Thyroid gland (tissue), 4 donors: Measurements from ENCODE around the gene FAM153A.
"Not testable (repeated sequence)": the region's sequence is repeated elsewhere in the genome, so short reads cannot be mapped to it uniquely, and the experiment has no call there.

ENCODE experiments used
- CTCF ChIP-seq, 6 experiments: fragments of 200-600 bp in 3 of 6; fragments of 450-650 bp in 3 of 6; sonication (generic) in 3 of 6; IDR thresholded peaks; one replicate each; pipeline ENCODE4 v1.5.1; 2016 to 2019; ENCODE audit warnings: antibody characterized with exemption in 6 of 6, mild to moderate bottlenecking in 2 of 6, inconsistent platforms in 1 of 6, moderate library complexity in 1 of 6
- POLR2A ChIP-seq, 2 donors: fragments of 450-650 bp; IDR thresholded peaks; one replicate each; pipeline ENCODE4 v1.6.1; 2017; ENCODE audit warnings: antibody characterized with exemption in 2 of 2, mild to moderate bottlenecking in 2 of 2, moderate library complexity in 1 of 2

DNA sequence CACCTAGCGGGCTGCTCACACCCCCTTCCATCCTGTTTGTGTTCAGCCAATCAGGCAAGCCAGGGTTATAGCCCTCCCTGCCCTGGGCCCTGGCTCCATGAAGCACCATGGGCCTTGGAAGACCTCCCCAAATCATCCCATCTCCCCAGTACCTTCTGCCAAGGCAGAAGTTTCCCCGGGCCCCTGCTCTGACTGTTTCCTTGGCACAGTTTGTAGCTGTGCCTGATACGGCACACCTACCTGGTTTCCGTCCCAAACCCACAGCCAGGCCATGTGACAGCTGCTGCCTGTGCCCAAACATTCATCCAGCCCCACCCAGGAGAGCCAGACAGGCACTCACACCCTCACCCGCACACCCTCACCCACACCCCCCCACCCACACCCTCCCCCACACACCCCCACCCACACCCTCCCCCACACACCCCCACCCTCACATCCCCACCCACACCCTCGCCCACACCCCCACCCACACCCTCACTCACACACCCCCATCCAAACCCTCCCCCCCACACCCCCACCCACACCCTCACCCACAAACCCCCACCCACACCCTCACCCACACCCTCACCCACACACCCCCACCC is 29.6 kb upstream of the FAM153A start:
- TF ChIP-seq CTCF, POLR2A (IDR thresholded peaks at IDR 0.05): not testable (repeated sequence)
